H1 (cell line): ENCODE results near the gene ZDHHC1. TPM values are rescaled to one million over a fixed set of nuclear protein-coding genes. Genes with fewer than 3 reads are reported as not detected.

Source experiments
- CTCF ChIA-PET: fragments of 300-600 bp; sonication (Branson Sonifier 250); formaldehyde crosslinking; loops from one replicate; lab custom pipeline; 2021; ENCODE audit not compliant: partially characterized antibody; lab: Charles Lee
- POLR2A ChIA-PET: fragments of 300-600 bp; sonication (Branson Sonifier 250); formaldehyde crosslinking; loops from one replicate; lab custom pipeline; 2021; ENCODE audit warnings: inconsistent platforms; ENCODE audit not compliant: partially characterized antibody; lab: Charles Lee
- DNase-seq, 2 experiments: peaks; one replicate each; pipeline versions ENCODE4 v3.0.0 to v3.0.0-alpha.2; 2010 to 2022; ENCODE audit warnings: low spot score in 2 of 2, low read depth in 1 of 2, mixed read lengths in 1 of 2
- FAIRE-seq: peaks from 2 replicates; lab custom pipeline; 2011; peaks lifted over from hg19 to GRCh38; lab: Jason Lieb, UNC
- H2AFZ ChIP-seq: 2 replicates; pipeline ENCODE4 v1.8.1; 2012; ENCODE audit warnings: low read length, inconsistent platforms
- H2AK5ac ChIP-seq: 2 replicates; pipeline ENCODE4 v1.6.1; 2013; ENCODE audit warnings: low read depth, low read length
- H2BK120ac ChIP-seq: replicated peaks from 2 replicates; pipeline ENCODE3; 2013; ENCODE audit warnings: low read depth, low read length, inconsistent platforms
- H2BK12ac ChIP-seq: 2 replicates; pipeline ENCODE4 v1.6.1; 2013; ENCODE audit warnings: low read depth, low read length
- H2BK15ac ChIP-seq: 2 replicates; pipeline ENCODE4 v1.6.1; 2013; ENCODE audit warnings: low read length
- H2BK20ac ChIP-seq: 2 replicates; pipeline ENCODE4 v1.6.1; 2013; ENCODE audit warnings: low read length
- H2BK5ac ChIP-seq: 2 replicates; pipeline ENCODE4 v1.6.1; 2013; ENCODE audit warnings: low read depth, low read length
- H3K14ac ChIP-seq: 2 replicates; pipeline ENCODE4 v1.6.1; 2013; ENCODE audit warnings: inconsistent platforms; ENCODE audit not compliant: insufficient read length
- H3K18ac ChIP-seq: 2 replicates; pipeline ENCODE4 v1.6.1; 2013; ENCODE audit warnings: low read length; ENCODE audit errors: extremely low read depth
- H3K23ac ChIP-seq: 2 replicates; pipeline ENCODE4 v1.6.1; 2013; ENCODE audit warnings: inconsistent platforms; ENCODE audit not compliant: insufficient read length
- H3K23me2 ChIP-seq: 2 replicates; pipeline ENCODE4 v1.6.1; 2013; ENCODE audit warnings: low read depth, low read length
- H3K27ac ChIP-seq: 2 replicates; pipeline ENCODE4 v1.6.1; 2011; ENCODE audit warnings: low read depth, low read length, inconsistent platforms
- H3K27me3 ChIP-seq, 4 experiments: replicated peaks in 1 of 4; 1 replicate in 1 of 4; 2 replicates in 3 of 4; pipeline versions ENCODE4 v1.6.1 to v1.8.1; 2011 to 2013; ENCODE audit warnings: low read length in 3 of 4, mild to moderate bottlenecking in 3 of 4, inconsistent platforms in 2 of 4, mixed read lengths in 2 of 4, moderate library complexity in 1 of 4; ENCODE audit not compliant: control insufficient read depth in 3 of 4, insufficient read depth in 3 of 4; ENCODE audit errors: extremely low read depth in 1 of 4
- H3K36me3 ChIP-seq, 4 experiments: 2 replicates each; pipeline versions ENCODE4 v1.6.1 to v1.8.1; 2011 to 2013; ENCODE audit warnings: mild to moderate bottlenecking in 4 of 4, low read length in 3 of 4, moderate library complexity in 2 of 4, control low read depth in 1 of 4, inconsistent platforms in 1 of 4; ENCODE audit not compliant: insufficient read depth in 4 of 4, control insufficient read depth in 2 of 4
- H3K4ac ChIP-seq: replicated peaks from 2 replicates; pipeline ENCODE3; 2013; ENCODE audit warnings: low read length, low read depth, mixed read lengths, inconsistent platforms; ENCODE audit not compliant: insufficient read length
- H3K4me1 ChIP-seq, 4 experiments: replicated peaks in 1 of 4; 1 replicate in 1 of 4; 2 replicates in 3 of 4; pipeline versions ENCODE4 v1.6.1 to v1.8.1; 2011 to 2013; ENCODE audit warnings: low read length in 3 of 4, inconsistent platforms in 2 of 4, mixed read lengths in 1 of 4; ENCODE audit not compliant: insufficient read depth in 4 of 4, control insufficient read depth in 3 of 4
- H3K4me2 ChIP-seq, 2 experiments: 2 replicates each; pipeline versions ENCODE4 v1.6.1 to v1.8.1; 2011 to 2013; ENCODE audit warnings: low read depth in 2 of 2, low read length in 2 of 2, control low read depth in 1 of 2, inconsistent platforms in 1 of 2, mild to moderate bottlenecking in 1 of 2; ENCODE audit not compliant: insufficient read depth in 1 of 2
- H3K4me3 ChIP-seq, 4 experiments: fragments of 200-600, 300-600 bp in 1 of 4; sonication (generic), shearing (Covaris generic), sonication (Bioruptor Twin) in 1 of 4; 2 replicates each; pipeline versions ENCODE4 v1.5.1 to v1.8.1; 2011 to 2016; ENCODE audit warnings: low read length in 4 of 4, low read depth in 3 of 4, control low read depth in 2 of 4, inconsistent platforms in 2 of 4, mild to moderate bottlenecking in 2 of 4, mixed read lengths in 1 of 4, moderate library complexity in 1 of 4; ENCODE audit not compliant: insufficient read depth in 2 of 4; ENCODE audit errors: extremely low read depth in 1 of 4
- H3K56ac ChIP-seq: replicated peaks from 2 replicates; pipeline ENCODE3; 2013; ENCODE audit warnings: low read depth, mild to moderate bottlenecking, mixed read lengths, low read length, inconsistent platforms; ENCODE audit not compliant: insufficient read length
- H3K79me1 ChIP-seq: 2 replicates; pipeline ENCODE4 v1.6.1; 2013; ENCODE audit warnings: low read depth, low read length, control low read depth
- H3K79me2 ChIP-seq, 2 experiments: 2 replicates each; pipeline versions ENCODE4 v1.6.1 to v1.8.1; 2012 to 2013; ENCODE audit warnings: low read length in 2 of 2, mild to moderate bottlenecking in 2 of 2, inconsistent platforms in 1 of 2; ENCODE audit not compliant: insufficient read depth in 2 of 2, control insufficient read depth in 1 of 2
- H3K9ac ChIP-seq, 4 experiments: replicated peaks in 1 of 4; 1 replicate in 1 of 4; 2 replicates in 3 of 4; pipeline versions ENCODE4 v1.6.1 to v1.8.1; 2011 to 2013; ENCODE audit warnings: low read depth in 3 of 4, low read length in 3 of 4, control low read depth in 2 of 4, mild to moderate bottlenecking in 2 of 4, moderate library complexity in 2 of 4, inconsistent platforms in 1 of 4; ENCODE audit errors: extremely low read depth in 1 of 4
- H3K9me3 ChIP-seq, 2 experiments: 2 replicates each; pipeline versions ENCODE4 v1.6.1 to v1.8.1; 2012 to 2013; ENCODE audit warnings: mild to moderate bottlenecking in 2 of 2, moderate library complexity in 2 of 2, control low read depth in 1 of 2, inconsistent platforms in 1 of 2, low read depth in 1 of 2, low read length in 1 of 2, mixed read lengths in 1 of 2; ENCODE audit not compliant: insufficient read depth in 2 of 2
- H4K20me1 ChIP-seq, 2 experiments: replicated peaks in 1 of 2; 2 replicates each; pipeline versions ENCODE3 to v1.8.1; 2011 to 2013; ENCODE audit warnings: inconsistent platforms in 2 of 2, low read length in 2 of 2, mild to moderate bottlenecking in 1 of 2; ENCODE audit not compliant: insufficient read depth in 2 of 2, control insufficient read depth in 1 of 2
- H4K5ac ChIP-seq: 2 replicates; pipeline ENCODE4 v1.6.1; 2013; ENCODE audit warnings: low read length, low read depth, mixed read lengths, inconsistent platforms; ENCODE audit not compliant: insufficient read length
- H4K8ac ChIP-seq: 2 replicates; pipeline ENCODE4 v1.8.0; 2013; ENCODE audit warnings: mild to moderate bottlenecking, moderate library complexity, low read length, inconsistent platforms; ENCODE audit not compliant: insufficient read depth; ENCODE audit errors: extremely low read depth
- H4K91ac ChIP-seq: replicated peaks from 2 replicates; pipeline ENCODE3; 2013; ENCODE audit warnings: low read length, mixed read lengths, inconsistent platforms; ENCODE audit not compliant: insufficient read length
- BCL11A ChIP-seq, 2 experiments: IDR thresholded peaks; one replicate each; pipeline ENCODE4 v1.6.1; 2011; ENCODE audit warnings: low read depth in 2 of 2, low read length in 2 of 2, mild to moderate bottlenecking in 2 of 2
- CBX5 ChIP-seq: fragments of 300-800, 300-1000 bp; sonication (generic); IDR thresholded peaks from 2 replicates; pipeline ENCODE4 v1.7.1; 2016; ENCODE audit warnings: antibody characterized with exemption, low read length, low read depth
- HDAC2 ChIP-seq, 2 experiments: fragments of 300-600 bp in 1 of 2; sonication (generic) in 1 of 2; IDR thresholded peaks; 2 replicates each; pipeline ENCODE4 v1.6.1; 2011 to 2012; ENCODE audit warnings: low read depth in 2 of 2, low read length in 2 of 2, mild to moderate bottlenecking in 2 of 2, moderate library complexity in 2 of 2, borderline replicate concordance in 1 of 2, inconsistent platforms in 1 of 2
- MAFK ChIP-seq: IDR thresholded peaks from 2 replicates; pipeline ENCODE4 v1.6.1; 2012; ENCODE audit warnings: low read depth, mild to moderate bottlenecking, improper control_type of control experiment, low read length
- NRF1 ChIP-seq: IDR thresholded peaks from 2 replicates; pipeline ENCODE4 v1.6.1; 2011; ENCODE audit warnings: mild to moderate bottlenecking, low read depth, low read length, improper control_type of control experiment
- POU5F1 ChIP-seq: IDR thresholded peaks from 2 replicates; pipeline ENCODE4 v1.6.1; 2011; ENCODE audit warnings: low read depth, mild to moderate bottlenecking, low read length, moderate library complexity
- SAP30 ChIP-seq: fragments of 300-600 bp; sonication (generic); IDR thresholded peaks from 2 replicates; pipeline ENCODE4 v1.7.1; 2012; ENCODE audit warnings: low read length, moderate library complexity, mild to moderate bottlenecking, inconsistent platforms; ENCODE audit not compliant: insufficient read depth, insufficient replicate concordance
- SP1 ChIP-seq: IDR thresholded peaks from 2 replicates; pipeline ENCODE4 v1.6.1; 2011; ENCODE audit warnings: low read depth, low read length
- TAF1 ChIP-seq: IDR thresholded peaks from 2 replicates; pipeline ENCODE4 v1.6.1; 2011; ENCODE audit warnings: mild to moderate bottlenecking, low read depth, low read length
- TBP ChIP-seq: IDR thresholded peaks from 2 replicates; pipeline ENCODE4 v1.6.1; 2011; ENCODE audit warnings: low read depth, low read length, improper control_type of control experiment
- TCF12 ChIP-seq: IDR thresholded peaks from 2 replicates; pipeline ENCODE4 v1.6.1; 2011; ENCODE audit warnings: low read depth, mild to moderate bottlenecking, low read length
- TEAD4 ChIP-seq: IDR thresholded peaks from 2 replicates; pipeline ENCODE4 v1.6.1; 2012; ENCODE audit warnings: low read depth, low read length, inconsistent platforms, mixed read lengths
- WGBS, 2 experiments: shearing (Covaris generic) in 1 of 2; methylation state at CpG; one replicate each; pipeline versions ENCODE4 v1.1.6 to v1.1.7; 2013 to 2015; ENCODE audit warnings: low lambda C conversion rate in 2 of 2, mixed read lengths in 2 of 2, inconsistent platforms in 1 of 2, low coverage in 1 of 2, missing lambda C conversion rate in 1 of 2; ENCODE audit not compliant: insufficient replicate concordance in 2 of 2, insufficient coverage in 1 of 2, insufficient read length in 1 of 2; ENCODE audit errors: extremely low coverage in 1 of 2, missing lambda C conversion rate in 1 of 2; 5-methylcytosine and 5-hydroxymethylcytosine counted together
- polyA plus RNA-seq, 7 experiments: library from polyadenylated mRNA; depleted of rRNA in 3 of 7; stranded (reverse) in 5 of 7; unstranded in 2 of 7; fragments of >200 nt in 5 of 7; fragments of 200-250 nt in 2 of 7; gene quantifications; 1 replicate in 5 of 7; 2 replicates in 1 of 7; 4 replicates in 1 of 7; pipeline versions ENCODE4 v1.2.1 to v1.2.3, GENCODE V29; 2011 to 2013; ENCODE audit warnings: missing spikeins in 2 of 7, mixed read lengths in 2 of 7
- total RNA-seq: library from RNA; stranded (reverse); fragmentation: NEBNext Ultra II Directional; extraction: Animal tissue kit (Norgen Biotek cat#: 25700); gene quantifications from 2 replicates; pipeline ENCODE4 v1.2.1, GENCODE V29; 2021

The ZDHHC1 gene
- total and polyA plus RNA-seq, 2 of the 8 experiments (the other 6 are each of a cell fraction or from before 2014, with no cell fraction given), result 3.1 to 4.9 TPM

DNA sequence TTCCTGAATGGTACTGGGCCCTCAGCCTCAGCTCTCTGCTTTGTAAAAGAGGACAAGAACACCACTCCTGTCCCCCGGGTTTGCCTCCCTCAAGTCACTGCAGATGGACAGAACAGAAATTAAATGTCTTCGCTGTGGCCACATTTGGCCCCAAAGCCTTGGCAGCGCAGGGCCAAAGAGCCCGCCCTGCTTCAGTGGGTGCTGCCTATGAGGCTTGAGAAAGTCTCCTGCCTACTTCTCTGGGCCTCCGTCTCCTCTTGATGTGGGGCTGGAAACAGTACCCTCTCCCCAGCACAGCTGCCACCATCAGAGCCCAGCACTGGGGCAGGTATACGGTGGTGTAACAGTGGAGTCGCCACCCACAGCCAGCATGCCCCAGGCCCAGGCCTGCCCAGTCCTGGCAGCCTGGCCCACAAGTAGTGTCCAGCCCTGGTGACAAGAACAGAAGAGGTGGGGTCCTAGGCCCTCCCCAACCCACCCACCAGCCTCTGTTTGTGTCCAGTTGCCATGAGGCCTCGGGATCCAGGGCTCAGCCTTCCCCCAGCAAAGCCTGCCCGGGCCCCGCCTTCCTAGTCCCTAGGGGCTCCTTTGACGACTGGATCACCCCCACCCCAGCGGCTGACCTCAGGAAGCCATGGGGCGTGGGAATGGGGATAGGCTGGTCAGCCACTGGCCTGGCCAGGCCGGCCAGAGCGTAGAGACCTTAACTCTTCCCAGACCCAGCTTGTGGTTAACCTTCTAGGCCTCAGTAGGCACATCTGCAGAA is 19.1 kb downstream of the ZDHHC1 start:
- Histone ChIP-seq H2BK12ac (no peak overlapping the region), H2BK120ac (no peak overlapping the region), H3K27ac (no peak overlapping the region), H2BK20ac (no peak overlapping the region), H2AK5ac (no peak overlapping the region), H3K9me3 (no peaks in the 10 kb centered on the region), H3K4me2 (peak overlapping the region; percentile 53 to 60; a peak in 1 of 4 replicates), H4K8ac (no peak overlapping the region; the same call in 1 of the 2 replicates), H2AFZ (no peak overlapping the region), H2BK15ac (0 out of 2 replicates have a peak overlapping the region, but pooled peaks have one; percentile 46), H3K23ac (no peak overlapping the region), H2BK5ac (no peak overlapping the region), H3K4me3 (no peak overlapping the region), H3K18ac (no peak overlapping the region; the same call in 1 of the 2 replicates), H3K56ac (no peak overlapping the region), H3K23me2 (peaks cover 2% of the 10 kb centered on the region; the same call in 1 of the 2 replicates), H3K14ac (no peak overlapping the region), H3K27me3 (peaks cover 24 to 48% (median 43%) of the 10 kb centered on the region in 4 experiments), H4K20me1 (peaks cover 6 to 9% of the 10 kb centered on the region in 2 experiments), H3K4me1 (peaks cover 0 to 39% (median 27%) of the 10 kb centered on the region in 4 experiments; a peak in 6 of 7 replicates), H4K91ac (no peak overlapping the region), H3K36me3 (no peaks in the 10 kb centered on the region), H3K79me1 (no peaks in the 10 kb centered on the region), H4K5ac (no peak overlapping the region), H3K4ac (no peak overlapping the region), H3K79me2 (no peaks in the 10 kb centered on the region), H3K9ac (no peak overlapping the region)
- no peak for FAIRE-seq
- ChIA-PET CTCF (interaction anchor here (0.8 to 32.4 kb wide), 10 partner anchors 9 to 111 kb away, joined by 3 to 476 read pairs (median 4); partner anchors contain the start of gene ZDHHC1), POLR2A (interaction anchor here (1.0 to 2.0 kb wide), 4 partner anchors 9 to 21 kb away, joined by 3 to 5 read pairs (median 4); no protein-coding TSS in a partner anchor)
- no peak for DNase-seq
- WGBS, 2 experiments, result 89% methylated on average over 15 of the region's 15 CpGs; no CpG with 5 or more reads in 1 of the 2 experiments
- TF ChIP-seq MAFK (no peak), SP1 (no peak), CBX5 (no peak), TEAD4 (no peak), TAF1 (no peak), NRF1 (no peak), BCL11A (IDR thresholded peaks at IDR 0.05; ENCODE audit: low read depth in 2 of 2, low read length in 2 of 2) (no peak), POU5F1 (no peak), HDAC2 (IDR thresholded peaks at IDR 0.05; ENCODE audit: borderline replicate concordance in 1 of 2, low read depth in 2 of 2, low read length in 2 of 2) (no peak), TBP (no peak), SAP30 (no peak), TCF12 (no peak)
